CD8-positive, alpha-beta memory T cell (primary cell): ENCODE data around the gene CCDC177. TPM values are rescaled to one million over a fixed set of nuclear protein-coding genes. Genes with fewer than 3 reads are reported as not detected.

ENCODE experiments used
- CTCF ChIA-PET: fragments of 350-600 bp; sonication (Branson Sonifier 250); formaldehyde crosslinking; loops from one replicate; lab custom pipeline; 2021; ENCODE audit warnings: antibody characterized with exemption; lab: Charles Lee
- POLR2A ChIA-PET: fragments of 350-600 bp; sonication (Branson Sonifier 250); formaldehyde crosslinking; loops from one replicate; lab custom pipeline; 2021; ENCODE audit warnings: antibody characterized with exemption; lab: Charles Lee
- DNase-seq, 5 donors: peaks; one replicate each; pipeline versions ENCODE4 v3.0.0 to v3.0.0-alpha.2; 2020 to 2022; ENCODE audit warnings: mixed read lengths in 1 of 5
- H3K27ac ChIP-seq: one replicate; pipeline ENCODE4 v1.7.0; 2013; ENCODE audit warnings: low read depth, mild to moderate bottlenecking, low read length, moderate library complexity
- H3K27me3 ChIP-seq: 2 replicates; pipeline ENCODE4 v1.7.0; 2013; ENCODE audit warnings: low read length, mild to moderate bottlenecking; ENCODE audit not compliant: insufficient read depth, poor library complexity, severe bottlenecking
- H3K36me3 ChIP-seq: 2 replicates; pipeline ENCODE4 v1.7.0; 2013; ENCODE audit warnings: mild to moderate bottlenecking, low read length, moderate library complexity; ENCODE audit not compliant: insufficient read depth
- H3K4me1 ChIP-seq: 2 replicates; pipeline ENCODE4 v1.7.0; 2013; ENCODE audit warnings: mild to moderate bottlenecking, low read length, moderate library complexity; ENCODE audit not compliant: insufficient read depth
- H3K4me3 ChIP-seq: 2 replicates; pipeline ENCODE4 v1.7.0; 2013; ENCODE audit warnings: mild to moderate bottlenecking, low read length
- H3K9me3 ChIP-seq: 2 replicates; pipeline ENCODE4 v1.7.0; 2013; ENCODE audit warnings: mild to moderate bottlenecking, low read length
- H3K27ac Mint-ChIP-seq, 8 donors: one replicate each; pipeline ENCODE4 v1.8.0; 2020 to 2021; ENCODE audit warnings: mixed read lengths in 8 of 8, mild to moderate bottlenecking in 6 of 8, inconsistent platforms in 3 of 8, moderate library complexity in 3 of 8
- H3K27me3 Mint-ChIP-seq, 2 donors: one replicate each; pipeline ENCODE4 v1.8.0; 2020 to 2021; ENCODE audit warnings: mixed read lengths in 2 of 2, mild to moderate bottlenecking in 1 of 2, moderate library complexity in 1 of 2
- H3K36me3 Mint-ChIP-seq, 3 donors: one replicate each; pipeline ENCODE4 v1.8.0; 2020 to 2021; ENCODE audit warnings: mixed read lengths in 3 of 3, inconsistent platforms in 1 of 3, mild to moderate bottlenecking in 1 of 3
- H3K4me1 Mint-ChIP-seq, 3 donors: one replicate each; pipeline ENCODE4 v1.8.0; 2020 to 2021; ENCODE audit warnings: mixed read lengths in 3 of 3, inconsistent platforms in 1 of 3, mild to moderate bottlenecking in 1 of 3
- H3K4me3 Mint-ChIP-seq, 7 donors: one replicate each; pipeline ENCODE4 v1.8.0; 2020 to 2021; ENCODE audit warnings: mixed read lengths in 7 of 7, mild to moderate bottlenecking in 6 of 7, moderate library complexity in 4 of 7, inconsistent platforms in 2 of 7
- H3K9me3 Mint-ChIP-seq, 5 donors: one replicate each; pipeline ENCODE4 v1.8.0; 2020 to 2022; ENCODE audit warnings: mixed read lengths in 5 of 5, mild to moderate bottlenecking in 3 of 5, moderate library complexity in 2 of 5, inconsistent platforms in 1 of 5
- polyA plus RNA-seq: library from polyadenylated mRNA; unstranded; fragments of 300-500 nt; fragmentation: Illumina TruSeq; gene quantifications from one replicate; pipeline ENCODE4 v1.2.3, GENCODE V29; 2021
- total RNA-seq, 2 experiments: library from RNA; stranded (reverse); gene quantifications; one replicate each; pipeline ENCODE4 v1.2.3, GENCODE V29; 2021

CCDC177 gene
- total and polyA plus RNA-seq, 3 experiments from 2014 or later, result not detected

DNA sequence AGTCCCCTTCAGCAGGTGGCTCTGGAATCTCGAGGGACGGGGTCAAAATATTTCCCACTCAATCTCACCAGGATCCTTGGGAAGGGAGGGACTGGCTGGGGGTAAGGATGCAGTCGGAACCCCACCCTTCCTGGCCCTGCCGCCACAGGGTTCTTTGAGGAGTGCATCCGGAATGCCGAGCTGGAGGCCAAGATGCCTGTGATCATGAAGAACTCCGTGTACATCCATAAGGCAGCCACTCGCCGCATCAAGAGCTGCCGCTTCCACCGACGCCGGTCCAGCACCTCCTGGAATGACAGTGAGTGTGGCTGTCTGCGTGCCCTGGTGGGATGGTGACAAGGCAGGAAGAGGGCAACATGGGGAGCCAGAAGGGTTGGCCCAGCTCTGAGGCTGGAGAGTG, 47.0 kb downstream of the CCDC177 start:
- Histone ChIP-seq H3K36me3 (no peaks in the 10 kb centered on the region), H3K27ac (no peak overlapping the region), H3K4me1 (no peaks in the 10 kb centered on the region), H3K9me3 (no peaks in the 10 kb centered on the region), H3K27me3 (no peaks in the 10 kb centered on the region), H3K4me3 (no peak overlapping the region)
- ChIA-PET POLR2A (no interaction called here), CTCF (no interaction called here)
- Mint-ChIP-seq H3K9me3 (no peaks in the 10 kb centered on the region), H3K27ac (peak overlapping the region in 1 of 8 donors; percentile 77), H3K4me3 (no peak overlapping the region), H3K27me3 (peaks cover 8 to 9% of the 10 kb centered on the region in 2 donors), H3K36me3 (no peaks in the 10 kb centered on the region), H3K4me1 (no peaks in the 10 kb centered on the region)
- no peak for DNase-seq

- Mint-ChIP-seq H3K36me3 (no peaks in the 10 kb centered on the region), H3K27ac (no peak overlapping the region), H3K27me3 (peaks cover 8 to 16% of the 10 kb centered on the region in 2 donors), H3K4me1 (no peaks in the 10 kb centered on the region), H3K9me3 (no peaks in the 10 kb centered on the region), H3K4me3 (no peak overlapping the region)
- ChIA-PET CTCF (no interaction called here), POLR2A (no interaction called here)
- peaks cover 3% of the 10 kb centered on the region for H3K27me3 ChIP-seq
- no peaks in the 10 kb centered on the region for H3K9me3 ChIP-seq
- no peaks in the 10 kb centered on the region for H3K36me3 ChIP-seq
- DNase-seq, result no peak
- no peak overlapping the region for H3K4me3 ChIP-seq
- no peaks in the 10 kb centered on the region for H3K4me1 ChIP-seq
- no peak overlapping the region for H3K27ac ChIP-seq
Measured at GRCh38 chr14:69525896-69526295, 48.8 kb downstream of the CCDC177 start.

- Histone ChIP-seq H3K27ac (no peak overlapping the region), H3K4me1 (no peaks in the 10 kb centered on the region), H3K9me3 (no peaks in the 10 kb centered on the region), H3K36me3 (no peaks in the 10 kb centered on the region), H3K4me3 (no peak overlapping the region), H3K27me3 (peaks cover 3% of the 10 kb centered on the region)
- no peak overlapping the region for H3K4me3 Mint-ChIP-seq
- CTCF ChIA-PET, result no interaction called here
- H3K4me1 Mint-ChIP-seq, result no peaks in the 10 kb centered on the region
- POLR2A ChIA-PET, result no interaction called here
- no peak overlapping the region for H3K27ac Mint-ChIP-seq
- no peaks in the 10 kb centered on the region for H3K36me3 Mint-ChIP-seq
- DNase-seq, result no peak
- H3K9me3 Mint-ChIP-seq, result peaks cover 0 to 2% (median 0%) of the 10 kb centered on the region in 5 donors
- H3K27me3 Mint-ChIP-seq, result peaks cover 10 to 32% of the 10 kb centered on the region in 2 donors
Measured at GRCh38 chr14:69522026-69522425, 52.6 kb downstream of the CCDC177 start.

Other genes starting within 250 kb of the CCDC177 start
- 100 to 1,000 TPM; 406 to 410 TPM for gene ERH, start 176.6 kb downstream of the CCDC177 start, total RNA-seq
- 61.2 TPM for gene ERH, start 176.6 kb downstream of the CCDC177 start, polyA plus RNA-seq
- 10 to 100 TPM; 51.3 to 53.6 TPM for gene SLC39A9, start 176.2 kb downstream of the CCDC177 start, total RNA-seq
- gene SLC39A9, start 176.2 kb downstream of the CCDC177 start, polyA plus RNA-seq, result 18.9 TPM
- gene PLEKHD1, start 90.1 kb downstream of the CCDC177 start, total RNA-seq, result under 1 TPM in 1 of 2 experiments, not detected in 1; 0.11 TPM
- 0.06 TPM for gene PLEKHD1, start 90.1 kb downstream of the CCDC177 start, polyA plus RNA-seq
- gene SUSD6, start 36.7 kb upstream of the CCDC177 start, total RNA-seq, result 10 to 100 TPM; 51.4 to 53.9 TPM
- gene SUSD6, start 36.7 kb upstream of the CCDC177 start, polyA plus RNA-seq, result 9.3 TPM
- 100 to 1,000 TPM; 291 to 307 TPM for gene SRSF5, start 192.3 kb upstream of the CCDC177 start, total RNA-seq
- 1,226 TPM for gene SRSF5, start 192.3 kb upstream of the CCDC177 start, polyA plus RNA-seq
- not detected for gene SLC10A1, start 222.4 kb upstream of the CCDC177 start, total RNA-seq
- not detected for gene SLC10A1, start 222.4 kb upstream of the CCDC177 start, polyA plus RNA-seq